Naive thymus-derived CD4-positive, alpha-beta T cell (primary cell): Measurements from ENCODE around the gene UGT1A5. TPM values are rescaled to one million over a fixed set of nuclear protein-coding genes. Genes with fewer than 3 reads are reported as not detected.
A peak's percentile ranks its signal among the peaks of the same experiment; 100 is the strongest.

Experiments used
- ATAC-seq: fragments of 150-1000 bp; cut with Tn5 transposase; 2 replicates; pipeline ENCODE4 v1.10.0; 2021; ENCODE audit warnings: mild to moderate bottlenecking, moderate library complexity
- CTCF ChIA-PET: fragments of 350-600 bp; sonication (Branson Sonifier 250); formaldehyde crosslinking; loops from one replicate; lab custom pipeline; 2021; ENCODE audit warnings: antibody characterized with exemption; lab: Charles Lee
- POLR2A ChIA-PET: fragments of 350-600 bp; sonication (Branson Sonifier 250); formaldehyde crosslinking; loops from one replicate; lab custom pipeline; 2021; ENCODE audit warnings: antibody characterized with exemption, inconsistent platforms; lab: Charles Lee
- DNase-seq, 9 donors: peaks; one replicate each; pipeline versions ENCODE4 v3.0.0 to v3.0.0-alpha.2; 2020 to 2022; ENCODE audit warnings: mixed read lengths in 1 of 9
- H3K27ac ChIP-seq: one replicate; pipeline ENCODE4 v1.7.0; 2013; ENCODE audit warnings: mild to moderate bottlenecking, low read depth, low read length, moderate library complexity
- H3K27me3 ChIP-seq, 2 donors: one replicate each; pipeline ENCODE4 v1.7.0; 2013; ENCODE audit warnings: low read length in 2 of 2, mild to moderate bottlenecking in 2 of 2, moderate library complexity in 2 of 2; ENCODE audit not compliant: control insufficient read depth in 2 of 2, insufficient read depth in 2 of 2
- H3K36me3 ChIP-seq, 3 experiments: 1 replicate in 2 of 3; 2 replicates in 1 of 3; pipeline ENCODE4 v1.7.0; 2013; ENCODE audit warnings: low read length in 3 of 3, mild to moderate bottlenecking in 3 of 3, moderate library complexity in 1 of 3; ENCODE audit not compliant: insufficient read depth in 3 of 3, control insufficient read depth in 2 of 3
- H3K4me1 ChIP-seq, 2 donors: one replicate each; pipeline ENCODE4 v1.7.0; 2013; ENCODE audit warnings: low read length in 2 of 2, mild to moderate bottlenecking in 2 of 2, moderate library complexity in 1 of 2; ENCODE audit not compliant: control insufficient read depth in 2 of 2, insufficient read depth in 2 of 2
- H3K4me3 ChIP-seq: 2 replicates; pipeline ENCODE4 v1.7.0; 2013; ENCODE audit warnings: mild to moderate bottlenecking, low read length
- H3K9me3 ChIP-seq, 3 experiments: 1 replicate in 2 of 3; 2 replicates in 1 of 3; pipeline ENCODE4 v1.7.0; 2013; ENCODE audit warnings: low read length in 3 of 3; ENCODE audit not compliant: control insufficient read depth in 2 of 3
- H3K27ac Mint-ChIP-seq, 9 donors: one replicate each; pipeline ENCODE4 v1.8.0; 2020 to 2022; ENCODE audit warnings: mixed read lengths in 9 of 9, mild to moderate bottlenecking in 8 of 9, moderate library complexity in 5 of 9, inconsistent platforms in 2 of 9
- H3K27me3 Mint-ChIP-seq, 5 donors: one replicate each; pipeline ENCODE4 v1.8.0; 2021 to 2022; ENCODE audit warnings: mixed read lengths in 5 of 5, mild to moderate bottlenecking in 1 of 5
- H3K36me3 Mint-ChIP-seq, 5 donors: one replicate each; pipeline ENCODE4 v1.8.0; 2020 to 2022; ENCODE audit warnings: mixed read lengths in 5 of 5, mild to moderate bottlenecking in 3 of 5, inconsistent platforms in 1 of 5
- H3K4me1 Mint-ChIP-seq, 7 donors: one replicate each; pipeline ENCODE4 v1.8.0; 2020 to 2022; ENCODE audit warnings: mixed read lengths in 7 of 7, mild to moderate bottlenecking in 3 of 7, inconsistent platforms in 1 of 7
- H3K4me3 Mint-ChIP-seq, 10 donors: one replicate each; pipeline ENCODE4 v1.8.0; 2020 to 2022; ENCODE audit warnings: mild to moderate bottlenecking in 10 of 10, mixed read lengths in 10 of 10, moderate library complexity in 6 of 10, inconsistent platforms in 2 of 10
- H3K9me3 Mint-ChIP-seq, 11 donors: one replicate each; pipeline ENCODE4 v1.8.0; 2020 to 2022; ENCODE audit warnings: mixed read lengths in 11 of 11, mild to moderate bottlenecking in 4 of 11, inconsistent platforms in 1 of 11, moderate library complexity in 1 of 11
- intact Hi-C, 2 donors: fragments of 100-400 bp; cut with micrococcal nuclease; formaldehyde crosslinking; loops; one replicate each; pipeline ENCODE4 v1.15.1; 2023
- polyA plus RNA-seq, 2 donors: library from polyadenylated mRNA; unstranded; fragments of 300-500 nt; fragmentation: Illumina TruSeq; gene quantifications; one replicate each; pipeline ENCODE4 v1.2.3, GENCODE V29; 2021
- total RNA-seq, 6 experiments: library from RNA in 5 of 6; stranded (reverse) in 5 of 6; gene quantifications; 1 replicate in 5 of 6; 2 replicates in 1 of 6; pipeline ENCODE4 v1.2.3 and lab custom pipeline; 2021 to 2026

Gene UGT1A5
- total RNA-seq = not detected
- not detected for polyA plus RNA-seq

DNA sequence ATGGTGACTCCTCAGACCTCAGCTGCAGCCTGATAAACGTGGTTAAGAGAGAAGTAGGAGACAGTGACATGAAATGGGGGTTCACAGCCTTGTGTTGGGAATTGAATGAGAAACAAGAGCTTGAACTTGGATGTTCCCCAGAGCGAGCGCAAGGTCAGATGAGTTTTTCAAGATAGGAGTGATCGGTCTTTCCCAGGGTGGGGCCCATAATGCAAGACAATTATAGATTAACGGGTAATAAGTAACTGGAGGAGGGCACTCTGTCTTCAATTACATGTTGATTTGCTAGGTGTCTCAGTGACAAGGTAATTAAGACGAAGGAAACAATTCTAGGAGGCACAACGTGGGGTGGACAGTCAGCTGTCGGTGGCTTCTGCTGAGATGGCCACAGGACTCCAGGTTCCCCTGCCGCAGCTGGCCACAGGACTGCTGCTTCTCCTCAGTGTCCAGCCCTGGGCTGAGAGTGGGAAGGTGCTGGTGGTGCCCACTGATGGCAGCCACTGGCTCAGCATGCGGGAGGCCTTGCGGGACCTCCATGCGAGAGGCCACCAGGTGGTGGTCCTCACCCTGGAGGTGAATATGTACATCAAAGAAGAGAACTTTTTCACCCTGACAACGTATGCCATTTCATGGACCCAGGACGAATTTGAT lies at the start of gene UGT1A5:
UGT1A5 (plus strand) TSS at position 297 of the 651 bp plus-strand sequence; CDS start at position 382, 85 bp downstream.
- H3K27me3 ChIP-seq = peaks cover 0 to 6% of the 10 kb centered on the region in 2 donors
- ChIA-PET CTCF (interaction anchor here (1.3 kb wide), 1 partner anchor 788 kb away, joined by 3 read pairs; no protein-coding TSS in a partner anchor), POLR2A (no interaction called here)
- no peak within 1 kb of the TSS for H3K4me3 ChIP-seq
- no peaks in the 10 kb centered on the region for H3K4me1 ChIP-seq
- Mint-ChIP-seq H3K4me1 (peaks cover 0 to 5% (median 0%) of the 10 kb centered on the region in 7 donors), H3K27ac (no peak within 1 kb of the TSS), H3K4me3 (no peak within 1 kb of the TSS), H3K36me3 (no peaks in the 10 kb centered on the region), H3K27me3 (peaks cover 15 to 44% (median 36%) of the 10 kb centered on the region in 5 donors), H3K9me3 (no peaks in the 10 kb centered on the region)
- ATAC-seq (no peak), DNase-seq (no peak)
- no peaks in the 10 kb centered on the region for H3K9me3 ChIP-seq
- H3K27ac ChIP-seq = no peak within 1 kb of the TSS
- no peaks in the 10 kb centered on the region for H3K36me3 ChIP-seq
- intact Hi-C loops = loop anchor here in 1 of 2 donors (5.0 kb wide), 4 partner anchors 310 to 860 kb away; partner anchors contain the start of gene ATG16L1

GRCh38 chr2:233663911-233664310 lies 48.8 kb upstream of the UGT1A5 start:
- H3K36me3 Mint-ChIP-seq = no peaks in the 10 kb centered on the region
- intact Hi-C loops = no loop called here
- H3K9me3 Mint-ChIP-seq = peaks cover 0 to 35% (median 9%) of the 10 kb centered on the region in 11 donors
- Histone ChIP-seq H3K4me1 (no peaks in the 10 kb centered on the region), H3K27me3 (no peaks in the 10 kb centered on the region), H3K4me3 (no peak overlapping the region), H3K36me3 (no peaks in the 10 kb centered on the region), H3K27ac (no peak overlapping the region), H3K9me3 (no peaks in the 10 kb centered on the region)
- CTCF ChIA-PET = no interaction called here
- H3K27ac Mint-ChIP-seq = no peak overlapping the region
- POLR2A ChIA-PET = no interaction called here
- no peaks in the 10 kb centered on the region for H3K4me1 Mint-ChIP-seq
- DNase-seq = no peak
- ATAC-seq = no peak
- no peak overlapping the region for H3K4me3 Mint-ChIP-seq
- peaks cover 21 to 65% (median 43%) of the 10 kb centered on the region in 5 donors for H3K27me3 Mint-ChIP-seq

DNA sequence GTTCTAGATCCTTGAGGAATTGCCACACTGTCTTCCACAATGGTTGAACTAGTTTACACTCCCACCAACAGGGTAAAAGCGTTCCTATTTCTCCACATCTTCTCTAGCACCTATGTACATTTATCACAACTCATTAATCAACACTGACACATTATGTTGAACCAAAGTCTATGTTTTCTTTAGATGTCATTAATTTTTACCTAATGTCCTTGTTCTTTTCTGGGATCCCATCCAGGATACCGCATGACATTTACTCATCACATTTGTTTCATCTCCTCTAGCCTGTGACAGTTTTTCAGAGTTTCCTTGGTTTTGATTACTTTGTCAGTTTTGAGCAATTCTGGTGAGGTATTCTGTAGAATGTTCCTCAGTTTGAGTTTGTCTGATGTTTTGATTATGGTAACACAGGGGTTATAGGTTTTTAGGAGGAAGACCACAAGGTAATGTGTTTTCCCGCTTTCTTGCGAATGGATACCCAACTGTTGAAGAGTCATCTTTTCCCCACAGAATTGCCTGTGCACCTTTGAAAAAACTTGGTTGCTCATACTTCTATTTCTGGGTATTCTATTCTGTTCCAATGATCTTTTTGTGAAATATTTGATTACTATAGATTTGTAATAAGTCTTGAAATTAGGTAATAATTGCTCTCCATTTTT lies 44.0 kb upstream of the UGT1A5 start:
- Histone ChIP-seq H3K9me3 (no peaks in the 10 kb centered on the region), H3K36me3 (no peaks in the 10 kb centered on the region), H3K4me1 (no peaks in the 10 kb centered on the region), H3K4me3 (no peak overlapping the region), H3K27me3 (no peaks in the 10 kb centered on the region), H3K27ac (no peak overlapping the region)
- ATAC-seq (no peak), DNase-seq (no peak)
- ChIA-PET POLR2A (no interaction called here), CTCF (no interaction called here)
- Mint-ChIP-seq H3K27me3 (peaks cover 15 to 57% (median 38%) of the 10 kb centered on the region in 5 donors), H3K36me3 (no peaks in the 10 kb centered on the region), H3K9me3 (peaks cover 0 to 39% (median 9%) of the 10 kb centered on the region in 11 donors), H3K4me3 (no peak overlapping the region), H3K27ac (no peak overlapping the region), H3K4me1 (no peaks in the 10 kb centered on the region)
- intact Hi-C loops = no loop called here

DNA sequence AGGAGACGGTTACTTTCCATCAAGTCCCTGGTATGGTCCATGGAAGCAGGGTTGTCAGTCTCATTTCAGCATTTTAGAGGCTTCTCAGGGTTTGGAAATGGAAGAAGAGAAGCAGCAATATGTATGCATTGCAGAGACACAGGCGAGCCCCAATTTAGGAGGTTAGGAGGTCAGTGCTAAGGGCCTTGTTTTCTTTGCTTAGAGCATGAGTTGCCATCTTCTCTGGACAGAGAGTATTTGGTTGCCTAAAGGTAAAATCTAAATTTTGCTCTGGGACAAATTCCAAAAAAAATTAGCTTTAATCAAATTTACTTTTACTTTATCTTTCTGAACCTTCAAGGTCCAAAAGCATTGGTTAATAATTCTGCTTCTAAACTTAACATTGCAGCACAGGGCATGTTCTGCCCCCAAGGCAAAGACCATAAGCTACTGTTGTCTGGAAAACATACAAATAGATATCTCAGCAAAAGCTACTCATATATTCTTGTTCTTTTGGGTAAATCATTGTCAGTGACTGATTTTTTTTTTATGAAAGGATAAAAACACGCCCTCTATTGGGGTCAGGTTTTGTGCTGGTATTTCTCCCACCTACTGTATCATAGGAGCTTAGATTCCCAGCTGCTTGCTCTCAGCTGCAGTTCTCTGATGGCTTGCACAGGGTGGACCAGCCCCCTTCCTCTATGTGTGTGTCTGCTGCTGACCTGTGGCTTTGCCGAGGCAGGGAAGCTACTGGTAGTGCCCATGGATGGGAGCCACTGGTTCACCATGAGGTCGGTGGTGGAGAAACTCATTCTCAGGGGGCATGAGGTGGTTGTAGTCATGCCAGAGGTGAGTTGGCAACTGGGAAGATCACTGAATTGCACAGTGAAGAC lies 41.2 kb upstream of the UGT1A5 start, which contains the start of gene UGT1A9:
UGT1A9 (plus strand) TSS at position 609 of the 872 bp plus-strand sequence; CDS start at position 646, 37 bp downstream.
- Mint-ChIP-seq H3K4me3 (no peak within 1 kb of the TSS), H3K27ac (peak within 1 kb of the TSS in 1 of 9 donors; percentile 20), H3K4me1 (no peaks in the 10 kb centered on the region), H3K36me3 (no peaks in the 10 kb centered on the region), H3K9me3 (peaks cover 0 to 22% (median 7%) of the 10 kb centered on the region in 11 donors), H3K27me3 (peaks cover 19 to 48% (median 28%) of the 10 kb centered on the region in 5 donors)
- CTCF ChIA-PET = no interaction called here
- Histone ChIP-seq H3K27me3 (no peaks in the 10 kb centered on the region), H3K27ac (no peak within 1 kb of the TSS), H3K36me3 (no peaks in the 10 kb centered on the region), H3K4me1 (no peaks in the 10 kb centered on the region), H3K4me3 (no peak within 1 kb of the TSS), H3K9me3 (no peaks in the 10 kb centered on the region)
- POLR2A ChIA-PET = interaction anchor here (0.5 kb wide), 1 partner anchor 8 kb away, joined by 3 read pairs; no protein-coding TSS in a partner anchor
- intact Hi-C loops = no loop called here
- ATAC-seq (no peak), DNase-seq (no peak)

DNA sequence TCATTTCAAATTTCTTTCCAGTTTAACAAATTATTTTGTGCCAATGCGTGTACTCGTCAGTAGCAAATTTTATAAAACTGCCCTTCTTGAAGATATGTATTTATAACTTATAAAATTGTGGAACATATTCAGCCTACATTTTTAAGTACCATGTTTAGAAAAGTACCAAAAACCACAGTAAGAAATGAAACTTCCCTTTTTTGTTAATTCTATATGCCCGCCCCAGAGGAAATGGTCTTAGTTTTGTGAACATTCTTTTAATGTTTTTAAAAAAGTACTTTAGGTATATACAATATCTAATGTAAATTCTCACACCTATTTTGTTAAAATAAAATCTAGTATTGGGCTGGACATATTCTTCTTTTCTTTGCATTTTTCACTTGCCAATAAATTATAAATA lies 39.8 kb upstream of the UGT1A5 start:
- Histone ChIP-seq H3K27me3 (no peaks in the 10 kb centered on the region), H3K27ac (no peak overlapping the region), H3K4me1 (no peaks in the 10 kb centered on the region), H3K9me3 (no peaks in the 10 kb centered on the region), H3K36me3 (no peaks in the 10 kb centered on the region), H3K4me3 (no peak overlapping the region)
- DNase-seq (no peak), ATAC-seq (no peak)
- Mint-ChIP-seq H3K4me3 (no peak overlapping the region), H3K4me1 (no peaks in the 10 kb centered on the region), H3K9me3 (peaks cover 0 to 22% (median 6%) of the 10 kb centered on the region in 11 donors), H3K36me3 (no peaks in the 10 kb centered on the region), H3K27me3 (peaks cover 19 to 61% (median 34%) of the 10 kb centered on the region in 5 donors), H3K27ac (no peak overlapping the region)
- intact Hi-C loops = no loop called here
- POLR2A ChIA-PET = no interaction called here
- CTCF ChIA-PET = no interaction called here

- no peaks in the 10 kb centered on the region for H3K27me3 ChIP-seq
- no peaks in the 10 kb centered on the region for H3K4me1 ChIP-seq
- H3K36me3 Mint-ChIP-seq = no peaks in the 10 kb centered on the region
- H3K9me3 ChIP-seq = no peaks in the 10 kb centered on the region
- intact Hi-C loops = no loop called here
- H3K4me3 Mint-ChIP-seq = no peak overlapping the region
- DNase-seq = no peak
- ATAC-seq = no peak
- H3K36me3 ChIP-seq = no peaks in the 10 kb centered on the region
- no peaks in the 10 kb centered on the region for H3K4me1 Mint-ChIP-seq
- CTCF ChIA-PET = no interaction called here
- H3K27ac Mint-ChIP-seq = no peak overlapping the region
- H3K4me3 ChIP-seq = no peak overlapping the region
- peaks cover 25 to 54% (median 32%) of the 10 kb centered on the region in 5 donors for H3K27me3 Mint-ChIP-seq
- H3K27ac ChIP-seq = no peak overlapping the region
- H3K9me3 Mint-ChIP-seq = peaks cover 0 to 13% (median 0%) of the 10 kb centered on the region in 11 donors
- POLR2A ChIA-PET = no interaction called here
Observed at GRCh38 chr2:233673896-233674295, 38.8 kb upstream of the UGT1A5 start.
